ENCODE results near the gene PLPP6. TPM values are rescaled to one million over a fixed set of nuclear protein-coding genes. Genes with fewer than 3 reads are reported as not detected.
A peak's percentile ranks its signal among the peaks of the same experiment; 100 is the strongest.

The PLPP6 gene
- total and polyA plus RNA-seq, 2 donors (not counting 3 experiments of a cell fraction or from before 2014, with no cell fraction given): 6.3 to 6.4 TPM

GRCh38 chr9:4661165-4661564 is 929 bp upstream of the PLPP6 start:
- no peaks in the 10 kb centered on the region for H4K20me1 ChIP-seq (replicated peaks; ENCODE audit: control insufficient read depth, extremely low read depth, insufficient read depth, low read length)
- H3K9ac ChIP-seq (replicated peaks; ENCODE audit: extremely low read depth, insufficient read depth, low read length): no peak overlapping the region
- intact Hi-C loops (cut with micrococcal nuclease) (no loop called here), dilution Hi-C loops (cut with MboI; ENCODE audit: extremely low pct_ligation_motif_present, low sequenced_read_pairs) (no loop called here)
- H3K79me2 ChIP-seq (ENCODE audit: control insufficient read depth, insufficient read depth, low read length): no peaks in the 10 kb centered on the region
- TF ChIP-seq GATA2 (IDR thresholded peaks at IDR 0.05; ENCODE audit: insufficient read depth, insufficient read length, low read depth, low read length) (no peak), MAX (IDR thresholded peaks at IDR 0.05; ENCODE audit: insufficient read depth, insufficient read length) (no peak), JUN (IDR thresholded peaks at IDR 0.05; ENCODE audit: borderline replicate concordance, insufficient read depth, insufficient read length, low read depth) (no peak), POLR2AphosphoS5 (IDR thresholded peaks at IDR 0.05; ENCODE audit: insufficient read depth, low read depth, low read length) (no peak), MYC (IDR thresholded peaks at IDR 0.05; ENCODE audit: low read depth, low read length) (no peak), POLR2A (IDR thresholded peaks at IDR 0.05; ENCODE audit: low read depth, low read length) (no peak), CTCF (IDR thresholded peaks at IDR 0.05; ENCODE audit: extremely low read depth in 1 of 2, insufficient read depth in 1 of 2, low read depth in 1 of 2, low read length in 2 of 2) (no peak), EZH2 (IDR thresholded peaks at IDR 0.05; ENCODE audit: borderline replicate concordance, low read depth, low read length, severe bottlenecking) (no peak), FOS (IDR thresholded peaks at IDR 0.05; ENCODE audit: borderline replicate concordance, insufficient read depth, low read length) (no peak)
- no peaks in the 10 kb centered on the region for H3K27me3 ChIP-seq (ENCODE audit: control insufficient read depth in 2 of 2, insufficient read depth in 2 of 2, low read length in 2 of 2)
- peak overlapping the region; percentile 82 for H3K4me2 ChIP-seq (ENCODE audit: insufficient read depth, low read length)
- no peaks in the 10 kb centered on the region for H3K9me3 ChIP-seq (replicated peaks; ENCODE audit: control insufficient read depth, insufficient read depth, low read length)
- H3K4me3 ChIP-seq (replicated peaks in 1 of 3; ENCODE audit: insufficient read depth in 1 of 3, low read depth in 1 of 3, low read length in 3 of 3): peak overlapping the region in 1 of 3 experiments; percentile 71
- ChIA-PET CTCF (no interaction called here), POLR2A (no interaction called here)
- FAIRE-seq (no peak), DNase-seq (ENCODE audit: low read depth, low spot score) (no peak)
- no peaks in the 10 kb centered on the region for H3K36me3 ChIP-seq (ENCODE audit: control insufficient read depth in 2 of 2, extremely low read depth in 1 of 2, insufficient read depth in 2 of 2, low read length in 2 of 2)
- H3K27ac ChIP-seq (ENCODE audit: insufficient read depth, low read depth, low read length): no peak overlapping the region
- H3K4me1 ChIP-seq (ENCODE audit: control insufficient read depth, extremely low read depth, insufficient read depth, low read length): peaks cover 29% of the 10 kb centered on the region
- no peaks in the 10 kb centered on the region for H3K9me1 ChIP-seq (replicated peaks; ENCODE audit: control insufficient read depth, extremely low read depth, insufficient read depth, low read length)
- no peak overlapping the region for H2AFZ ChIP-seq (ENCODE audit: low read depth, low read length)
- BruUV-seq (replicated peaks): no TSS peak
